ENCODE results near the gene GPATCH8. TPM values are rescaled to one million over a fixed set of nuclear protein-coding genes. Genes with fewer than 3 reads are reported as not detected.
"Not testable (repeated sequence)": the region's sequence is repeated elsewhere in the genome, so short reads cannot be mapped to it uniquely, and the experiment has no call there.

The GPATCH8 gene
- total RNA-seq, 1 donor from 2014 or later = 44.1 TPM

DNA sequence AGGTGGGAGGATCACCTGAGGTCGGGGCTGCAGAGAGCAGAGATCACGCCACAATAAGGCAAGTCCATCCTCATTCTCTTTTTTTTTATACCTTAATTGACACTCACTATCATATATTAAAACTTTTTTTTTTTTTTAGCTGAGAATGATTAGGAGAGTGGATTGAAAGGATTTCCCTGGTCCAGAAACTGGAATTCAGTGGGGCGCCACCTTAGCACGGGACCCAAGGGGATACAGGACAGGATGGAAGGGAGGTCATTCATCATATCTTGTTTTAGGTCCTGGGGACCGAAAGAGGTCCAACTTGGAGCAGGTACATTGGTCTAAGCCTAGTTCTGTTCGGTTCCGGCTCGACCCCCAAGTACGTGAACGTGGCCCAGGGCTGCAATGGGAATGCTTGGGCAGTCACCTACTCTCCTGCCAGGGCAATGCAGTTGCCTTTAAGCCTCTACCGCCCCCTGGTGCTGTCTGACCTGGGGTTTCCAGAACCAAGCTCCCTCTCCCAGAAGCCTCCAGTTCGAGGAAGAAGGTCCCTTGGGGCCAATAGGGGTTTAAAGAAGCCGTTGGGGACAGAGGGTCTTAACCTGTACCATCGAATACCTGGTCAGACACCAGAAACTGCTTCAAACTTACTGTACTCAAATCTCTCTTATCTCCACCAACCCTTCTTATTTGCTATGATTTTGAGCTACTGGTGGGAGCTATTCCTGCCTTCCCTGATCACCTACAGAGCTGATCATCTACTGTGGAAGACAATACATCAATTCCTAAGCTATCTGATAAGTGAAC, 19.9 kb upstream of the GPATCH8 start:
- no peaks in the 10 kb centered on the region for H3F3A ChIP-seq (ENCODE audit: low read depth)
- no peak overlapping the region for H3K9ac ChIP-seq
- peak; percentile 55 for DNase-seq (ENCODE audit: low spot score)
- no peak overlapping the region for H3K4me3 ChIP-seq
- H3K27me3 ChIP-seq = no peaks in the 10 kb centered on the region
- no peak overlapping the region for H3K27ac Mint-ChIP-seq
- no peaks in the 10 kb centered on the region for H3K79me2 ChIP-seq (ENCODE audit: low read depth)
- no peak overlapping the region for H3K27ac ChIP-seq
- peaks cover 2% of the 10 kb centered on the region for H3K27me3 Mint-ChIP-seq (ENCODE audit: insufficient read depth, low read depth)
- H3K9me3 ChIP-seq (ENCODE audit: low read depth) = peaks cover 5% of the 10 kb centered on the region
- H2AFZ ChIP-seq (replicated peaks) = no peak overlapping the region
- peaks cover 10% of the 10 kb centered on the region for H3K9me3 Mint-ChIP-seq
- no peaks in the 10 kb centered on the region for H3K4me1 Mint-ChIP-seq
- H3K4me1 ChIP-seq = no peaks in the 10 kb centered on the region
- no peak overlapping the region for H3K4me2 ChIP-seq
- H3K36me3 Mint-ChIP-seq = peaks cover 2% of the 10 kb centered on the region
- H4K20me1 ChIP-seq (ENCODE audit: low read depth) = no peaks in the 10 kb centered on the region
- H3K36me3 ChIP-seq = no peaks in the 10 kb centered on the region
- no peak overlapping the region for H3K4me3 Mint-ChIP-seq
- TF ChIP-seq, protein P1, sequence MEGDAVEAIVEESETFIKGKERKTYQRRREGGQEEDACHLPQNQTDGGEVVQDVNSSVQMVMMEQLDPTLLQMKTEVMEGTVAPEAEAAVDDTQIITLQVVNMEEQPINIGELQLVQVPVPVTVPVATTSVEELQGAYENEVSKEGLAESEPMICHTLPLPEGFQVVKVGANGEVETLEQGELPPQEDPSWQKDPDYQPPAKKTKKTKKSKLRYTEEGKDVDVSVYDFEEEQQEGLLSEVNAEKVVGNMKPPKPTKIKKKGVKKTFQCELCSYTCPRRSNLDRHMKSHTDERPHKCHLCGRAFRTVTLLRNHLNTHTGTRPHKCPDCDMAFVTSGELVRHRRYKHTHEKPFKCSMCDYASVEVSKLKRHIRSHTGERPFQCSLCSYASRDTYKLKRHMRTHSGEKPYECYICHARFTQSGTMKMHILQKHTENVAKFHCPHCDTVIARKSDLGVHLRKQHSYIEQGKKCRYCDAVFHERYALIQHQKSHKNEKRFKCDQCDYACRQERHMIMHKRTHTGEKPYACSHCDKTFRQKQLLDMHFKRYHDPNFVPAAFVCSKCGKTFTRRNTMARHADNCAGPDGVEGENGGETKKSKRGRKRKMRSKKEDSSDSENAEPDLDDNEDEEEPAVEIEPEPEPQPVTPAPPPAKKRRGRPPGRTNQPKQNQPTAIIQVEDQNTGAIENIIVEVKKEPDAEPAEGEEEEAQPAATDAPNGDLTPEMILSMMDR (IDR thresholded peaks at IDR 0.05) = peak; percentile 46
- TF ChIP-seq EZH2phosphoT487 (IDR thresholded peaks at IDR 0.05) = no peak

DNA sequence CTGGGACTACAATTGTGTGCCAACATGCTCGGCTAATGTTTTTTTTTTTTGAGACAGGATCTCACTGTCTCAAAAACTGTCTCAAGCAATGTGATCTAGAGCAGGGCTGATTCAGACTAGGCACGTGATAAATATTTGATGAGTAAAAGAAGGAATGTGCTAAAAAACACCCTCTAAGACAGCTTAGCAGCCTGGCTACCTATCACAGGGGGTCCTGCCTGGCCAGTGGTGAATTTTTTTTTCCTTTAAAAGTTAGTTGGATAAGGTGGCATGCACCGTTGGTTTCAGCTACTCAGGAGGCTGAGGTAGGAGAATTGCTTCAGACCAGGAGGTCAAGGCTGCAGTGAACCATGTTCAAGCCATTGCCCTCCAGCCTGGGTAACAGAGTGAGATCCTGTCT, 14.8 kb upstream of the GPATCH8 start:
- H3K9me3 ChIP-seq (ENCODE audit: low read depth) = no peaks in the 10 kb centered on the region
- H4K20me1 ChIP-seq (ENCODE audit: low read depth) = no peaks in the 10 kb centered on the region
- H3K9ac ChIP-seq = no peak overlapping the region
- H3K36me3 ChIP-seq = no peaks in the 10 kb centered on the region
- H3K4me1 ChIP-seq = no peaks in the 10 kb centered on the region
- H3K27me3 ChIP-seq = no peaks in the 10 kb centered on the region
- DNase-seq (ENCODE audit: low spot score) = no peak
- H3K79me2 ChIP-seq (ENCODE audit: low read depth) = no peaks in the 10 kb centered on the region
- H3K4me2 ChIP-seq = no peak overlapping the region
- Mint-ChIP-seq H3K4me1 (no peaks in the 10 kb centered on the region), H3K27me3 (ENCODE audit: insufficient read depth, low read depth) (peaks cover 6% of the 10 kb centered on the region), H3K27ac (no peak overlapping the region), H3K4me3 (no peak overlapping the region), H3K9me3 (no peaks in the 10 kb centered on the region), H3K36me3 (no peaks in the 10 kb centered on the region)
- no peak overlapping the region for H3K27ac ChIP-seq
- no peak for TF ChIP-seq EZH2 (IDR thresholded peaks at IDR 0.05)
- TF ChIP-seq, protein P1 (IDR thresholded peaks at IDR 0.05) = no peak
- TF ChIP-seq EZH2phosphoT487 (IDR thresholded peaks at IDR 0.05) = no peak
- H3K4me3 ChIP-seq = no peak overlapping the region
- no peaks in the 10 kb centered on the region for H3F3A ChIP-seq (ENCODE audit: low read depth)
- no peak overlapping the region for H2AFZ ChIP-seq (replicated peaks)

DNA sequence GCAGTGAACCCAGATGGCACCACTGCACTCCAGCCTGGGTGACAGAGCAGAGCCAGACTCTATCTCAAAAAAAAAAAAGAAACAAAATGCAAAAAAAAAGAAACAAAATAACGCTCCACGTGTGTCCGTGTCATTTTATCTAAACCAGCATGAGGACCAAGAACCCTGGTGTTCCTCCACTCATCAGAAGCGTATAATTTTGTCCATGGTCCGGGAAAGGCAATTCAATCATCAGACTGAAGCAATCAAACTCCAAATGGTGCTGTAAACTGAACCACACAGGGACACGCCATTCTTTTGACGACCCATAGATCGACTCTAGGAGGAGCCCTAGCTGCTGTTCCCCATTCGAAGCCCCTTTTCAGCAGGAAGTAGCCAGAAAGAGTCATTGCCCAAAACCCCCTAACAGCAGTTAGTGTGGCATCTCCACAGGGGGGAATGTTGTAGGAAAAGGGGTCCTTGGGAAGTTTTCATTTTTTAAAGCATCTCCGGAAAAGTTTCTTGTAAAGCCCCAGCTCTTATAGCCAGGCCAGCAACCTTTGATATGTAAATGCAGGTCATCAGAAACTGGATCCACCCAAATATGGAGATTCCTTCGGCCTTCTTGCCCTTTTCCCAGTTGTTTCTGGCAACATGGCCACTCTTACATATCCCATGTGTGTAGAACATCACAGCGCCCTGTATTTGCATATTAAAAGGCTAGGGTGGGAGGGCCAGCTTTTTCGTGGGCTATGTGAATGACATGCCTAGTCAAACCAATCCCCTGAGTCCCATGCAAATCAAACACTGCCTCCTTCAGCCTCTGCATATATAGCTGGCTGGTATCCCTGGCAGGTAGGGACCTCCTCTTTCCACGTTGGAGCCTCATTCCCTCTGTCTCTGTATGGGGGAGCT, 8.3 kb upstream of the GPATCH8 start:
- peak overlapping the region; percentile 72 for H3K4me2 ChIP-seq
- H2AFZ ChIP-seq (replicated peaks) = peak overlapping the region; percentile 98
- H3K4me3 ChIP-seq = peak overlapping the region; percentile 39

DNA sequence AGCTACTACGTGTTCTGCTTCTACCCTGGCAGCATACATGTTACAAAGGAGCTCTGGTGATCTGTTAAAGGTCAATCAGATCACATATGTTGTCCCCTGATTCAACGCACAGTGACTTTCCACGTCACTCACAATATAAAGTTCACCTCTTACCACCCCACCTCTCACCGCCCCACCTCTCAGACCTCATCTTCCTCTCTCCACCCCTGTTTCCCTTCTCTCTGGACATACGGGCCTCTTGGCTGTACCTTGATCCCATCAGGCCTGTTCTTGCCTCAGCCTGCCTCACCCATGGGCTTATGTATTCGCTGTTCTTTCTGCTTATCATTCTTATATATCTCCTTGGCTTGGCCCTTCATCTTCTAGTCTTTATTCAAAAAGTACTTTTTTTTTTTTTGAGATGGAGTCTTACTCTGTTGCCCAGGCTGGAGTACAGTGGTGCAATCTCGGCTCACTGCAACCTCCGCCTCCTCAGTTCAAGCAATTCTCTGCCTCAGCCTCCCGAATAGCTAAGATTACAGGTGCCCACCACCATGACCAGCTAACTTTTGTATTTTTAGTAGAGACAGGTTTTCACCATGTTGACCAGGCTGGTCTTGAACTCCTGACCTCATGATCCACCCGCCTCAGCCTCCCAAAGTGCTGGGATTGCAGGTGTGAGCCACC, 3.9 kb upstream of the GPATCH8 start:
- not testable (repeated sequence) for H3K4me3 ChIP-seq; H3K27ac Mint-ChIP-seq; H3K4me3 Mint-ChIP-seq; H2AFZ ChIP-seq (replicated peaks); H3K27me3 Mint-ChIP-seq (ENCODE audit: insufficient read depth, low read depth); H3K9me3 Mint-ChIP-seq; H3K9me3 ChIP-seq (ENCODE audit: low read depth); H4K20me1 ChIP-seq (ENCODE audit: low read depth); H3K27me3 ChIP-seq; DNase-seq (ENCODE audit: low spot score); H3K36me3 ChIP-seq; H3K4me2 ChIP-seq; H3K27ac ChIP-seq; H3K9ac ChIP-seq; H3K36me3 Mint-ChIP-seq
- H3K79me2 ChIP-seq (ENCODE audit: low read depth) = peaks cover 11% of the 10 kb centered on the region
- peaks cover 20% of the 10 kb centered on the region for H3K4me1 Mint-ChIP-seq
- peaks cover 37% of the 10 kb centered on the region for H3F3A ChIP-seq (ENCODE audit: low read depth)
- H3K4me1 ChIP-seq = peaks cover 12% of the 10 kb centered on the region

More for the DNA sequence above, 8.3 kb upstream of the GPATCH8 start:
- H3K27ac ChIP-seq = peak overlapping the region; percentile 38
- Mint-ChIP-seq H3K4me3 (peak overlapping the region; percentile 79), H3K4me1 (peaks cover 16% of the 10 kb centered on the region), H3K27ac (peak overlapping the region; percentile 95)
- H3K9me3 ChIP-seq (ENCODE audit: low read depth); H3K4me1 ChIP-seq; H3K79me2 ChIP-seq (ENCODE audit: low read depth); H3K27me3 Mint-ChIP-seq (ENCODE audit: insufficient read depth, low read depth); H3K36me3 ChIP-seq; H3K36me3 Mint-ChIP-seq; H4K20me1 ChIP-seq (ENCODE audit: low read depth); H3K27me3 ChIP-seq; H3K9me3 Mint-ChIP-seq; H3K9ac ChIP-seq: not testable (repeated sequence)
- peak; percentile 73 for DNase-seq (ENCODE audit: low spot score)
- peaks cover 28% of the 10 kb centered on the region for H3F3A ChIP-seq (ENCODE audit: low read depth)
- TF ChIP-seq, protein P1 (IDR thresholded peaks at IDR 0.05) = peak; percentile 23

Data from neural progenitor cell (in vitro differentiated cells).